ENCODE results near the gene SVEP1.

DNA sequence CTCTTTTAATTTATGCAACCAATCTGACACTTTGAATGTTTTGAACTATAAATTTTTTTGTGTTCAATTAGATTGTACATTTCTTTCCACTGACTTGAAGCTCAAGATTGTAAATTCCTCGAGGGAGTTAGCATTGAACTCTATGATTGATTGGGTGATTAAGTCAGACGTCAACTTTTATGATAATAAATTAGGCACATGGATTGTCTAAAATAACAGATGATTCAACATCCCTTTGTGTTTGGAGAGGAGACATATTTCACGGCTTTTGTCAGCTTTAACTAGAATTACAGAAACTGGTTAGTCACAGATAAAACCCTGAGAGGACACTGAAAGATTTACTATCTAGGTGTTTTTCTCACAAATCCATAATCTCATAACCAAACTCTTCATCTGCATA is 209.2 kb downstream of the SVEP1 start:
- TF ChIP-seq, protein P1, sequence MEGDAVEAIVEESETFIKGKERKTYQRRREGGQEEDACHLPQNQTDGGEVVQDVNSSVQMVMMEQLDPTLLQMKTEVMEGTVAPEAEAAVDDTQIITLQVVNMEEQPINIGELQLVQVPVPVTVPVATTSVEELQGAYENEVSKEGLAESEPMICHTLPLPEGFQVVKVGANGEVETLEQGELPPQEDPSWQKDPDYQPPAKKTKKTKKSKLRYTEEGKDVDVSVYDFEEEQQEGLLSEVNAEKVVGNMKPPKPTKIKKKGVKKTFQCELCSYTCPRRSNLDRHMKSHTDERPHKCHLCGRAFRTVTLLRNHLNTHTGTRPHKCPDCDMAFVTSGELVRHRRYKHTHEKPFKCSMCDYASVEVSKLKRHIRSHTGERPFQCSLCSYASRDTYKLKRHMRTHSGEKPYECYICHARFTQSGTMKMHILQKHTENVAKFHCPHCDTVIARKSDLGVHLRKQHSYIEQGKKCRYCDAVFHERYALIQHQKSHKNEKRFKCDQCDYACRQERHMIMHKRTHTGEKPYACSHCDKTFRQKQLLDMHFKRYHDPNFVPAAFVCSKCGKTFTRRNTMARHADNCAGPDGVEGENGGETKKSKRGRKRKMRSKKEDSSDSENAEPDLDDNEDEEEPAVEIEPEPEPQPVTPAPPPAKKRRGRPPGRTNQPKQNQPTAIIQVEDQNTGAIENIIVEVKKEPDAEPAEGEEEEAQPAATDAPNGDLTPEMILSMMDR (IDR thresholded peaks at IDR 0.05; ENCODE audit: low read depth, low read length): no peak
- TF ChIP-seq POLR2A (IDR thresholded peaks at IDR 0.05; ENCODE audit: extremely low read depth, insufficient read length) (no peak), MYC (IDR thresholded peaks at IDR 0.05; ENCODE audit: low read depth, low read length) (no peak)
- TF ChIP-seq, protein P2, sequence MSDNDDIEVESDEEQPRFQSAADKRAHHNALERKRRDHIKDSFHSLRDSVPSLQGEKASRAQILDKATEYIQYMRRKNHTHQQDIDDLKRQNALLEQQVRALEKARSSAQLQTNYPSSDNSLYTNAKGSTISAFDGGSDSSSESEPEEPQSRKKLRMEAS (IDR thresholded peaks at IDR 0.05; ENCODE audit: low read depth, low read length): no peak
